Effector memory CD4-positive, alpha-beta T cell (primary cell): ENCODE measurements around the gene SLC39A6.
"Not testable (repeated sequence)": the region's sequence is repeated elsewhere in the genome, so short reads cannot be mapped to it uniquely, and the experiment has no call there.

ENCODE experiments used
- DNase-seq, 3 donors: peaks; one replicate each; pipeline ENCODE4 v3.0.0-alpha.2; 2020
- H3K27ac ChIP-seq: 2 replicates; pipeline ENCODE4 v1.7.0; 2013; ENCODE audit warnings: mild to moderate bottlenecking, low read length, moderate library complexity; ENCODE audit not compliant: insufficient read depth, poor library complexity, severe bottlenecking
- H3K27me3 ChIP-seq: replicated peaks from 2 replicates; pipeline ENCODE4 v1.7.0; 2013; ENCODE audit warnings: mild to moderate bottlenecking, low read length; ENCODE audit not compliant: insufficient read depth, control insufficient read depth, poor library complexity, severe bottlenecking
- H3K36me3 ChIP-seq: 2 replicates; pipeline ENCODE4 v1.7.0; 2013; ENCODE audit warnings: mild to moderate bottlenecking, low read length, moderate library complexity; ENCODE audit not compliant: control insufficient read depth, insufficient read depth
- H3K4me1 ChIP-seq: 2 replicates; pipeline ENCODE4 v1.7.0; 2013; ENCODE audit warnings: low read length, mild to moderate bottlenecking; ENCODE audit not compliant: control insufficient read depth, insufficient read depth, poor library complexity, severe bottlenecking
- H3K4me3 ChIP-seq: 2 replicates; pipeline ENCODE4 v1.7.0; 2013; ENCODE audit warnings: low read length, low read depth, mild to moderate bottlenecking; ENCODE audit not compliant: insufficient read depth, poor library complexity, severe bottlenecking
- H3K9me3 ChIP-seq: 2 replicates; pipeline ENCODE4 v1.7.0; 2013; ENCODE audit warnings: mild to moderate bottlenecking, low read length, moderate library complexity; ENCODE audit not compliant: control insufficient read depth

The SLC39A6 gene

GRCh38 chr18:36072406-36072805, 56.7 kb downstream of the SLC39A6 start:
- not testable (repeated sequence) for H3K27ac ChIP-seq, DNase-seq, H3K36me3 ChIP-seq, H3K4me3 ChIP-seq, H3K27me3 ChIP-seq, H3K4me1 ChIP-seq, H3K9me3 ChIP-seq

- Histone ChIP-seq H3K27ac (peak within 1 kb of the TSS; percentile 87), H3K9me3 (no peaks in the 10 kb centered on the region), H3K4me3 (peak within 1 kb of the TSS; percentile 95), H3K36me3 (no peaks in the 10 kb centered on the region), H3K4me1 (peaks cover 17% of the 10 kb centered on the region), H3K27me3 (no peaks in the 10 kb centered on the region)
- peak; percentile 92 to 94 (median 92) for DNase-seq
These were observed 61.8 kb downstream of the SLC39A6 start, which contains the start of gene RPRD1A for GRCh38 chr18:36067055-36067957. RPRD1A (minus strand) TSS chr18:36067559; CDS start chr18:36067404, 155 bp downstream.

GRCh38 chr18:36066686-36067054, 62.5 kb downstream of the SLC39A6 start:
- peak overlapping the region; percentile 87 for H3K27ac ChIP-seq
- H3K4me3 ChIP-seq: peak overlapping the region; percentile 95
- H3K36me3 ChIP-seq: no peaks in the 10 kb centered on the region
- H3K27me3 ChIP-seq: no peaks in the 10 kb centered on the region
- no peaks in the 10 kb centered on the region for H3K9me3 ChIP-seq
- no peak for DNase-seq
- peaks cover 17% of the 10 kb centered on the region for H3K4me1 ChIP-seq

- H3K36me3 ChIP-seq: no peaks in the 10 kb centered on the region
- H3K4me3 ChIP-seq: peak overlapping the region; percentile 95
- no peak for DNase-seq
- H3K9me3 ChIP-seq: no peaks in the 10 kb centered on the region
- H3K27me3 ChIP-seq: no peaks in the 10 kb centered on the region
- no peak overlapping the region for H3K27ac ChIP-seq
- peaks cover 17% of the 10 kb centered on the region for H3K4me1 ChIP-seq
These were observed 63.1 kb downstream of the SLC39A6 start for GRCh38 chr18:36066001-36066400.

GRCh38 chr18:36064809-36065079, 64.4 kb downstream of the SLC39A6 start:
- not testable (repeated sequence) for H3K9me3 ChIP-seq, H3K27ac ChIP-seq, H3K4me3 ChIP-seq, H3K27me3 ChIP-seq, H3K36me3 ChIP-seq, DNase-seq
- H3K4me1 ChIP-seq: peaks cover 17% of the 10 kb centered on the region

- no peaks in the 10 kb centered on the region for H3K36me3 ChIP-seq
- H3K4me1 ChIP-seq: peaks cover 17% of the 10 kb centered on the region
- H3K27me3 ChIP-seq: no peaks in the 10 kb centered on the region
- no peaks in the 10 kb centered on the region for H3K9me3 ChIP-seq
- no peak for DNase-seq
- no peak overlapping the region for H3K4me3 ChIP-seq
- H3K27ac ChIP-seq: no peak overlapping the region
These were observed 64.9 kb downstream of the SLC39A6 start for GRCh38 chr18:36064027-36064808.

- Histone ChIP-seq H3K4me3 (no peak overlapping the region), H3K36me3 (no peaks in the 10 kb centered on the region), H3K27me3 (no peaks in the 10 kb centered on the region), H3K27ac (no peak overlapping the region), H3K4me1 (peaks cover 2% of the 10 kb centered on the region), H3K9me3 (no peaks in the 10 kb centered on the region)
- DNase-seq: no peak
These were observed 70.5 kb downstream of the SLC39A6 start for GRCh38 chr18:36058674-36059073.
